HFFc6 (cell line): Measurements from ENCODE around the gene ANKLE1. TPM values are rescaled to one million over a fixed set of nuclear protein-coding genes. Genes with fewer than 3 reads are reported as not detected.

Experiments used
- DNase-seq: peaks from one replicate; pipeline ENCODE4 v3.0.0-alpha.2; 2018
- H3K27ac Mint-ChIP-seq: 2 replicates; pipeline ENCODE4 v1.8.0; 2020; ENCODE audit warnings: mild to moderate bottlenecking, mixed read lengths
- H3K27me3 Mint-ChIP-seq: 2 replicates; pipeline ENCODE4 v1.8.0; 2021; ENCODE audit warnings: mild to moderate bottlenecking, moderate library complexity, mixed read lengths; ENCODE audit not compliant: insufficient read depth
- H3K36me3 Mint-ChIP-seq: 2 replicates; pipeline ENCODE4 v1.8.0; 2021; ENCODE audit warnings: low read depth, mixed read lengths
- H3K4me1 Mint-ChIP-seq: 2 replicates; pipeline ENCODE4 v1.8.0; 2020; ENCODE audit warnings: low read depth, mixed read lengths
- H3K4me3 Mint-ChIP-seq: 2 replicates; pipeline ENCODE4 v1.8.0; 2020; ENCODE audit warnings: mild to moderate bottlenecking, moderate library complexity, mixed read lengths
- H3K9me3 Mint-ChIP-seq: 2 replicates; pipeline ENCODE4 v1.8.0; 2020; ENCODE audit warnings: mild to moderate bottlenecking, mixed read lengths
- CTCF ChIP-seq: fragments of 200-600 bp; sonication (generic); IDR thresholded peaks from 2 replicates; pipeline ENCODE4 v1.5.0; 2021; ENCODE audit warnings: antibody characterized with exemption, mild to moderate bottlenecking
- total RNA-seq, 6 experiments: library from RNA; stranded (reverse); fragmentation: NEBNext Ultra II Directional; extraction: Animal tissue kit (Norgen Biotek cat#: 25700); gene quantifications; 2 replicates in 1 of 6; 3 replicates in 5 of 6; pipeline ENCODE4 v1.2.3, GENCODE V29; 2021

The ANKLE1 gene
- total RNA-seq, 6 experiments from 2014 or later: 0.28 to 0.57 (median 0.43) TPM

DNA sequence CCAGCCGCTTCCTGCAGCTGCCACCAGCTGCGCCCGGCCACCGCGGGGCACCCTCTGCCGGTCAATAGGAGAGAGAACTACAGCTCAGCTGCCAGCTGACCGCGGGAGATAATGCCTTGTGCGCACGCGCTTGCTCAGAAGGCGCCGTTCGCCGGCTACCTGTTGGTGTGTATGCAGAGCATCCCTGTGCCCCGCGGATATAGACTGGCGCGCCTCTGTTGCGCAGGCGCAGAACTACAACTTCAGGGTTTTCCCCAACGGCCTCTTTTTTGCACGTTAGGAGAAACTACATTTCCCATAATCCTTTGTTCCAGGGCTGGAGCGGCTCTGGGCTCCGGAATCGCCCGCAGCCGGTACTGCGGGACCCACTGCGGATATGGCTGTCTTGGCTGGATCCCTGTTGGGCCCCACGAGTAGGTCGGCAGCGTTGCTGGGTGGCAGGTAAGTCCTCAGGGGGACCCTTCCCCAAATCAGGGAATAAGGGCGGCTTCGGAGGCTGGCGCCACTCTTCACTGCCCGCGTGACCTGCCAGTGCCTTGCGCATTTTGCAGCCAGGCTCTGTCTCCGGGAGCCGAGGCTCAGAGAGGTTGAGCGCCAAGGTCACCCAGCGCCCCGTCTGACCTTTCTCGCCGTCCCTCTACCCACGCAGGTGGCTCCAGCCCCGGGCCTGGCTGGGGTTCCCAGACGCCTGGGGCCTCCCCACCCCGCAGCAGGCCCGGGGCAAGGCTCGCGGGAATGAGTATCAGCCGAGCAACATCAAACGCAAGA, 24.0 kb downstream of the ANKLE1 start, which contains the start of gene MRPL34:
TSS of gene MRPL34 (plus strand) at position 356 of the 768 bp plus-strand sequence. CDS start at position 377, 21 bp downstream.
- H3K9me3 Mint-ChIP-seq: no peaks in the 10 kb centered on the region
- no peaks in the 10 kb centered on the region; the same call in none of the 2 replicates for H3K27me3 Mint-ChIP-seq
- TF ChIP-seq CTCF: peak; percentile 85
- H3K4me1 Mint-ChIP-seq: peaks cover 48% of the 10 kb centered on the region
- peaks cover 12% of the 10 kb centered on the region for H3K36me3 Mint-ChIP-seq
- peak within 1 kb of the TSS; percentile 92 for H3K4me3 Mint-ChIP-seq
- DNase-seq: peak; percentile 99
- peak within 1 kb of the TSS; percentile 77 for H3K27ac Mint-ChIP-seq

DNA sequence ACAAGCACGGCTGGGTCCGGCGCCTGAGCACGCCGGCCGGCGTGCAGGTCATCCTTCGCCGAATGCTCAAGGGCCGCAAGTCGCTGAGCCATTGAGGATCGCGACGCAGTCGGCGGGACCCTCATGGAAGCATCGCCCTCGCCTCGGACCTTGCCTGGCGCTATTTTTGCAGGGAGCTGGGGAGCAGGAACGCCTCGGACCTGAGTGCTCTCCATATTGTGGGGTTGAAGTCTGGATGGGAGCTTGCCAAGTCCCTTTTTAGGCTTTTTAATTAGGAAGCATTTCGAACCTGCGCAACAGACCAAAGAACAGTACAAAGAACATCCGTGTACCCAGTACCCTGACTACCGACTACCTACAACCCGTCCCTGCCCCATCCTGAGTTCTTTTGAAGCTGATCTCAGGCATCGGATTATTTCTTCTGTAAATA, 24.6 kb downstream of the ANKLE1 start:
- TF ChIP-seq CTCF: no peak
- Mint-ChIP-seq H3K4me3 (peak overlapping the region; percentile 92), H3K27me3 (no peaks in the 10 kb centered on the region; the same call in none of the 2 replicates), H3K9me3 (no peaks in the 10 kb centered on the region), H3K36me3 (peaks cover 12% of the 10 kb centered on the region), H3K4me1 (peaks cover 52% of the 10 kb centered on the region), H3K27ac (peak overlapping the region; percentile 77)
- no peak for DNase-seq

DNA sequence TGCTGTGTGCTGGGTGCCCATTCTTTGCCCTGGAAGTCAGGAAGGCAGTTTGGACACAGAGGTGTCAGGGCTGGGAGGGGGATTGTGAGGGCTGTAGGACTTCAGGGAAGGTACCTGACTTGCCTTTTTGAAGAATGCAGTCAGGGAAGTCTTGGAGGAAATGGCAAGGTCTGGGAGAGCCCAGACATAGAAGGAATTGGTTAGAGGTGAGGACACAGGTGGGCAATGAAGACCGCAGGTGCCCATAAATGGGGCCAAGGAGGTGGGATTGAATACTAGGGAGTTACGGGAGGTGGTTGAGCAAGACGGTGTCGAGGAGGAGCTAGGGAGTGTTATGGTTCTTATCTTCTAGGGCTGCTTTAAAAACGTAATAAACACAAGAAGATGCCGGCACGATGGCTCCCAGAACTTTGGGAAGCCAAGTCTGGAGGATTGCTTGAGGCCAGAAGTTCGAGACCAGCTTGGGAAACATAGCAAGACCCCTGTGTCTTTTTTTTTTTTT, 26.2 kb downstream of the ANKLE1 start:
- no peak for TF ChIP-seq CTCF
- H3K4me1 Mint-ChIP-seq: peaks cover 57% of the 10 kb centered on the region
- DNase-seq: no peak
- no peaks in the 10 kb centered on the region for H3K9me3 Mint-ChIP-seq
- H3K4me3 Mint-ChIP-seq: peak overlapping the region; percentile 4; the same call in 1 of the 2 replicates
- H3K27ac Mint-ChIP-seq: no peak overlapping the region
- no peaks in the 10 kb centered on the region; the same call in 1 of the 2 replicates for H3K27me3 Mint-ChIP-seq
- H3K36me3 Mint-ChIP-seq: peaks cover 11% of the 10 kb centered on the region

DNA sequence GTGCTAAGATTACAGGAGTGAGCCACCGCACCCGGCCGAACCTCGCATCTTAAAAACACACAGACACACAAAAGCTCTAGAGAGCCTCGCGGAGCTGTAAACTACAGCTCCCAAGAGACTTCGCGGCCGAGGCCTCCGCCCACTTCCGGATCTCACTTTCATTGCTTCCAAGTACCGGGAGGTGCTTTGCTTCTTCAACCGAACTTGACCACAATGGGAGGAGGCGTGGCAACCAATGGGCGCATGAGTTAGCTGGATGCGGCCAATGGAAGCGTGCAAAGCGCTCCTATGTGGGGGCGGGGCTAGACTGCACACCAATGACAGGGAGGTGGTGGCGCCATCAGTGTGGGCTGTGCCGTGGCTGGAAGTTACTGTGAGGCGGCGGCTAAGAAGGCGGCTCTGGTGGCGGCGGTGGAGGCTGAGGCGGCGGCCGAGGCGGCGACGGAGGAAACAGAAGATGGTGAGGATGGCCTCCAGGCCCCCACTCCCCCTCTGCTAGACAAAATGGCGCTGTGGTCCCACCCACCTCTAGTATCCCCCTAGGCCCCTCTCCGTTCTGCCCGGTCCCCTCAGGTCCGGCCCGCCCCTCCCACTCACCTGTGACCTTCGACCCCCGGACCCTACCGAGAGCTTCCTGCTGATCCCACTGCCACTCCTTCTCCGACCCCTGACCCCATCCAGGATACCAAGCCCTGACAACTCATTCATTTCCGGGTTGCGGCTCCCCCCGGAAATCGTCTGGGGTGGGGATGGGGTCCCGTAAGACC, 27.7 kb downstream of the ANKLE1 start, which contains the start of gene DDA1:
TSS of gene DDA1 (plus strand) at position 366 of the 767 bp plus-strand sequence. CDS start at position 458, 92 bp downstream.
- Mint-ChIP-seq H3K4me3 (peak within 1 kb of the TSS; percentile 90), H3K9me3 (no peaks in the 10 kb centered on the region), H3K4me1 (peaks cover 46% of the 10 kb centered on the region), H3K36me3 (peaks cover 11% of the 10 kb centered on the region), H3K27ac (peak within 1 kb of the TSS; percentile 88), H3K27me3 (no peaks in the 10 kb centered on the region; the same call in 1 of the 2 replicates)
- TF ChIP-seq CTCF: no peak
- DNase-seq: peak; percentile 100

GRCh38 chr19:17309965-17310461, 28.3 kb downstream of the ANKLE1 start:
- Mint-ChIP-seq H3K27me3 (no peaks in the 10 kb centered on the region; the same call in 1 of the 2 replicates), H3K27ac (peak overlapping the region; percentile 88), H3K4me3 (peak overlapping the region; percentile 90), H3K9me3 (no peaks in the 10 kb centered on the region), H3K36me3 (peaks cover 11% of the 10 kb centered on the region), H3K4me1 (peaks cover 40% of the 10 kb centered on the region)
- no peak for TF ChIP-seq CTCF
- no peak for DNase-seq
